GM23248 (cell line): Measurements from ENCODE around the gene CAMTA1. TPM values are rescaled to one million over a fixed set of nuclear protein-coding genes. Genes with fewer than 3 reads are reported as not detected.

ENCODE experiments used
- DNase-seq: peaks from one replicate; pipeline ENCODE4 v3.0.0-alpha.2; 2015
- H2AFZ ChIP-seq: fragments of 200-600 bp; sonication (generic); 2 replicates; pipeline ENCODE4 v1.6.1; 2016; ENCODE audit warnings: antibody characterized with exemption
- H3F3A ChIP-seq: fragments of 200-600 bp; sonication (generic); 2 replicates; pipeline ENCODE4 v1.6.1; 2016; ENCODE audit warnings: mild to moderate bottlenecking, antibody characterized with exemption, mixed run types; ENCODE audit not compliant: insufficient read depth
- H3K27ac ChIP-seq: fragments of 200-600 bp; sonication (generic); 2 replicates; pipeline ENCODE4 v1.5.1; 2016; ENCODE audit warnings: mild to moderate bottlenecking
- H3K27me3 ChIP-seq: fragments of 200-600 bp; sonication (generic); replicated peaks from 2 replicates; pipeline ENCODE4 v1.6.1; 2016; ENCODE audit warnings: mild to moderate bottlenecking; ENCODE audit not compliant: insufficient read depth
- H3K36me3 ChIP-seq: fragments of 200-600 bp; sonication (generic); 2 replicates; pipeline ENCODE4 v1.6.1; 2016; ENCODE audit warnings: low read depth, mild to moderate bottlenecking
- H3K4me1 ChIP-seq: fragments of 200-600 bp; sonication (generic); 2 replicates; pipeline ENCODE4 v1.6.1; 2016; ENCODE audit warnings: mild to moderate bottlenecking; ENCODE audit not compliant: insufficient read depth
- H3K4me2 ChIP-seq: fragments of 200-600 bp; sonication (generic); one replicate; pipeline ENCODE4 v1.6.1; 2016; ENCODE audit warnings: mild to moderate bottlenecking; ENCODE audit not compliant: unreplicated experiment
- H3K4me3 ChIP-seq: fragments of 200-600 bp; sonication (generic); 2 replicates; pipeline ENCODE4 v1.5.1; 2016; ENCODE audit warnings: mild to moderate bottlenecking
- H3K79me2 ChIP-seq: fragments of 200-600 bp; sonication (generic); 2 replicates; pipeline ENCODE4 v1.6.1; 2016; ENCODE audit warnings: mild to moderate bottlenecking; ENCODE audit not compliant: insufficient read depth
- H3K9ac ChIP-seq: fragments of 200-600 bp; sonication (generic); 2 replicates; pipeline ENCODE4 v1.6.1; 2016; ENCODE audit warnings: mild to moderate bottlenecking
- H3K9me2 ChIP-seq: fragments of 200-600 bp; sonication (generic); 2 replicates; pipeline ENCODE4 v1.6.1; 2016; ENCODE audit warnings: mixed run types, mild to moderate bottlenecking, moderate library complexity; ENCODE audit not compliant: insufficient read depth
- H3K9me3 ChIP-seq: fragments of 200-600 bp; sonication (generic); one replicate; pipeline ENCODE4 v1.6.1; 2017; ENCODE audit warnings: low read depth
- H4K20me1 ChIP-seq: fragments of 200-600 bp; sonication (generic); 2 replicates; pipeline ENCODE4 v1.6.0; 2016; ENCODE audit not compliant: insufficient read depth
- EZH2 ChIP-seq: fragments of 200-600 bp; sonication (generic); IDR thresholded peaks from 2 replicates; pipeline ENCODE4 v1.6.1; 2018; ENCODE audit warnings: antibody characterized with exemption, mild to moderate bottlenecking; ENCODE audit not compliant: insufficient read depth, poor library complexity, severe bottlenecking
- EZH2phosphoT487 ChIP-seq: fragments of 200-600 bp; sonication (generic); IDR thresholded peaks from 2 replicates; pipeline ENCODE4 v1.6.1; 2018; ENCODE audit warnings: antibody characterized with exemption, moderate library complexity, mild to moderate bottlenecking, low read depth; ENCODE audit not compliant: insufficient read depth
- WGBS, 2 experiments: methylation state at CpG; one replicate each; pipeline ENCODE4 v1.1.6; 2015 to 2017; ENCODE audit warnings: low lambda C conversion rate in 2 of 2, low coverage in 1 of 2; ENCODE audit errors: missing lambda C conversion rate in 2 of 2; 5-methylcytosine and 5-hydroxymethylcytosine counted together
- in situ Hi-C: fragments of 300-500 bp; cut with MboI; formaldehyde crosslinking; loops from 2 replicates; pipeline ENCODE4 v1.15.0; 2020
- polyA plus RNA-seq: library from polyadenylated mRNA; unstranded; fragments of >200 nt; fragmentation: Nextera tagmentation; extraction: Ambion mirVana; gene quantifications from 2 replicates; pipeline ENCODE4 v1.2.1, GENCODE V29; 2016
- total RNA-seq: library from RNA; depleted of rRNA; stranded (reverse); fragments of >200 nt; shearing (Covaris generic); gene quantifications from 2 replicates; pipeline ENCODE4 v1.2.3, GENCODE V29; 2014

CAMTA1 gene
- total and polyA plus RNA-seq, 2 experiments from 2014 or later: 50.1 to 165 TPM

- DNase-seq: no peak
- H2AFZ ChIP-seq: no peak overlapping the region
- H3K9me2 ChIP-seq: no peaks in the 10 kb centered on the region
- no peaks in the 10 kb centered on the region for H3K4me1 ChIP-seq
- H3K36me3 ChIP-seq: no peaks in the 10 kb centered on the region
- in situ Hi-C loops: no loop called here
- no peaks in the 10 kb centered on the region for H3F3A ChIP-seq
- 47 to 51% methylated on average over 24 of the region's 24 CpGs for WGBS, 2 experiments
- H3K27ac ChIP-seq: no peak overlapping the region
- no peaks in the 10 kb centered on the region for H4K20me1 ChIP-seq
- H3K9ac ChIP-seq: no peak overlapping the region
- no peak for TF ChIP-seq EZH2phosphoT487
- no peak for TF ChIP-seq EZH2
- no peaks in the 10 kb centered on the region for H3K9me3 ChIP-seq
- H3K79me2 ChIP-seq: no peaks in the 10 kb centered on the region
- H3K4me3 ChIP-seq: no peak overlapping the region
- H3K4me2 ChIP-seq: no peak overlapping the region
- H3K27me3 ChIP-seq: no peaks in the 10 kb centered on the region
Observed at GRCh38 chr1:7534061-7534825, 749.0 kb downstream of the CAMTA1 start.

- Histone ChIP-seq H4K20me1 (no peaks in the 10 kb centered on the region), H3K79me2 (no peaks in the 10 kb centered on the region), H3K9me2 (no peaks in the 10 kb centered on the region), H3K9me3 (no peaks in the 10 kb centered on the region), H3F3A (no peaks in the 10 kb centered on the region), H3K9ac (no peak overlapping the region), H3K4me3 (no peak overlapping the region), H3K4me2 (no peak overlapping the region), H3K4me1 (no peaks in the 10 kb centered on the region), H3K27me3 (no peaks in the 10 kb centered on the region), H2AFZ (no peak overlapping the region), H3K27ac (no peak overlapping the region), H3K36me3 (no peaks in the 10 kb centered on the region)
- no peak for DNase-seq
- TF ChIP-seq EZH2phosphoT487 (no peak), EZH2 (no peak)
- in situ Hi-C loops: no loop called here
- WGBS, 2 experiments: 79 to 83% methylated on average over 11 of the region's 11 CpGs
Observed at GRCh38 chr1:7535016-7535415, 749.8 kb downstream of the CAMTA1 start.

- WGBS, 2 experiments: 77 to 83% methylated on average over 23 of the region's 23 CpGs
- no peaks in the 10 kb centered on the region for H3K27me3 ChIP-seq
Observed at GRCh38 chr1:7535934-7536878, 751.0 kb downstream of the CAMTA1 start.

GRCh38 chr1:7536891-7537591 lies 751.8 kb downstream of the CAMTA1 start:
- H3K9me2 ChIP-seq: no peaks in the 10 kb centered on the region
- in situ Hi-C loops: no loop called here
- H3K4me2 ChIP-seq: no peak overlapping the region
- H3K9me3 ChIP-seq: no peaks in the 10 kb centered on the region
- H3K79me2 ChIP-seq: no peaks in the 10 kb centered on the region
- H3K4me3 ChIP-seq: no peak overlapping the region
- no peaks in the 10 kb centered on the region for H4K20me1 ChIP-seq
- no peak overlapping the region for H3K27ac ChIP-seq
- H2AFZ ChIP-seq: no peak overlapping the region
- no peaks in the 10 kb centered on the region for H3K27me3 ChIP-seq
- no peak for DNase-seq
- H3F3A ChIP-seq: no peaks in the 10 kb centered on the region
- H3K4me1 ChIP-seq: no peaks in the 10 kb centered on the region
- no peak overlapping the region for H3K9ac ChIP-seq
- TF ChIP-seq EZH2phosphoT487 (no peak), EZH2 (no peak)
- WGBS, 2 experiments: 66 to 76% methylated on average over 17 to 19 of the region's 20 CpGs
- no peaks in the 10 kb centered on the region for H3K36me3 ChIP-seq

More at GRCh38 chr1:7535934-7536878, 751.0 kb downstream of the CAMTA1 start:
- no peak overlapping the region for H3K27ac ChIP-seq
- H3K79me2 ChIP-seq: no peaks in the 10 kb centered on the region
- no peaks in the 10 kb centered on the region for H3K9me2 ChIP-seq
- no peak for TF ChIP-seq EZH2
- no peak for TF ChIP-seq EZH2phosphoT487
- H3K36me3 ChIP-seq: no peaks in the 10 kb centered on the region
- H3K4me3 ChIP-seq: no peak overlapping the region
- H2AFZ ChIP-seq: no peak overlapping the region
- no peak for DNase-seq
- no peaks in the 10 kb centered on the region for H4K20me1 ChIP-seq
- in situ Hi-C loops: no loop called here
- H3F3A ChIP-seq: no peaks in the 10 kb centered on the region
- no peak overlapping the region for H3K9ac ChIP-seq
- no peaks in the 10 kb centered on the region for H3K9me3 ChIP-seq
- H3K4me1 ChIP-seq: no peaks in the 10 kb centered on the region
- no peak overlapping the region for H3K4me2 ChIP-seq
